K562 (cell line): ENCODE measurements around the gene AKT1. TPM values are rescaled to one million over a fixed set of nuclear protein-coding genes. Genes with fewer than 3 reads are reported as not detected.
A peak's percentile ranks its signal among the peaks of the same experiment; 100 is the strongest.

Experiments used
- ATAC-seq: fragments of 200-7000 bp; cut with Tn5 transposase; 3 replicates; pipeline ENCODE4 v1.9.1; 2020; ENCODE audit warnings: moderate library complexity
- BruUV-seq: library from RNA; stranded (reverse); fragments of 400-500 nt; replicated peaks from 2 replicates; lab custom pipeline; 2021; lab: Mats Ljungman, UMichigan
- CTCF ChIA-PET: fragments of 300-600 bp; formaldehyde crosslinking; extraction: SDS; loops from one replicate; lab custom pipeline; 2021; ENCODE audit warnings: low intra/inter-chr PET ratio; lab: Yijun Ruan, JAX
- POLR2A ChIA-PET: fragments of 300-600, 350-650 bp; sonication (Branson Sonifier 250); formaldehyde crosslinking; extraction: SDS; loops from one replicate; lab custom pipeline; 2021; ENCODE audit warnings: antibody characterized with exemption, inconsistent platforms; lab: Yijun Ruan, JAX
- DNase-seq, 4 experiments: peaks; one replicate each; pipeline versions ENCODE4 v3.0.0 to v3.0.0-alpha.2; 2011 to 2018; ENCODE audit warnings: low spot score in 3 of 4, mixed read lengths in 3 of 4; ENCODE audit errors: extremely low read depth in 1 of 4
- FAIRE-seq: peaks from 2 replicates; lab custom pipeline; 2011; peaks lifted over from hg19 to GRCh38; lab: Jason Lieb, UNC
- H2AFZ ChIP-seq: 2 replicates; pipeline ENCODE4 v1.6.0; 2011; ENCODE audit warnings: low read depth, low read length, control low read depth, inconsistent platforms
- H3K27ac ChIP-seq: fragments of 200-600 bp; 3 replicates; pipeline ENCODE4 v1.8.0; 2011; ENCODE audit warnings: low read depth, mild to moderate bottlenecking, control low read depth, inconsistent platforms, low read length, moderate library complexity, mixed read lengths; ENCODE audit errors: extremely low read depth
- H3K27me3 ChIP-seq, 2 experiments: fragments of 300-600 bp in 1 of 2; 2 replicates in 1 of 2; 3 replicates in 1 of 2; pipeline versions ENCODE4 v1.6.0 to v1.8.0; 2011; ENCODE audit warnings: inconsistent platforms in 2 of 2, low read length in 2 of 2, mild to moderate bottlenecking in 1 of 2, mixed read lengths in 1 of 2, moderate library complexity in 1 of 2; ENCODE audit not compliant: control insufficient read depth in 2 of 2, insufficient read depth in 2 of 2
- H3K36me3 ChIP-seq: fragments of 300-600 bp; 3 replicates; pipeline ENCODE4 v1.8.0; 2011; ENCODE audit warnings: mild to moderate bottlenecking, low read length, inconsistent platforms; ENCODE audit not compliant: control insufficient read depth, insufficient read depth
- H3K4me1 ChIP-seq, 2 experiments: fragments of 200-600 bp in 1 of 2; replicated peaks in 1 of 2; 2 replicates in 1 of 2; 3 replicates in 1 of 2; pipeline versions ENCODE4 v1.5.1 to v1.8.0; 2011; ENCODE audit warnings: inconsistent platforms in 2 of 2, low read length in 2 of 2, mild to moderate bottlenecking in 1 of 2, mixed read lengths in 1 of 2, moderate library complexity in 1 of 2; ENCODE audit not compliant: control insufficient read depth in 2 of 2, insufficient read depth in 2 of 2
- H3K4me2 ChIP-seq: 2 replicates; pipeline ENCODE4 v1.6.1; 2011; ENCODE audit warnings: low read length, control low read depth, inconsistent platforms, mixed read lengths; ENCODE audit not compliant: insufficient read depth
- H3K4me3 ChIP-seq: fragments of 200-600 bp; sonication (generic), shearing (Covaris generic); 2 replicates; pipeline ENCODE4 v1.5.1; 2016; ENCODE audit warnings: control low read depth, inconsistent platforms
- H3K79me2 ChIP-seq: fragments of 200-600 bp; 3 replicates; pipeline ENCODE4 v1.8.0; 2011; ENCODE audit warnings: low read length, inconsistent platforms; ENCODE audit not compliant: control insufficient read depth, insufficient read depth
- H3K9ac ChIP-seq, 2 experiments: 2 replicates each; pipeline versions ENCODE4 v1.6.0 to v1.6.1; 2011; ENCODE audit warnings: low read depth in 2 of 2, low read length in 2 of 2, control low read depth in 1 of 2, inconsistent platforms in 1 of 2, mild to moderate bottlenecking in 1 of 2, mixed read lengths in 1 of 2; ENCODE audit not compliant: insufficient read depth in 1 of 2
- H3K9me1 ChIP-seq: one replicate; pipeline ENCODE4 v1.6.0; 2011; ENCODE audit warnings: inconsistent platforms, mild to moderate bottlenecking, low read length, moderate library complexity; ENCODE audit not compliant: control insufficient read depth, insufficient read depth
- H3K9me3 ChIP-seq: replicated peaks from 2 replicates; pipeline ENCODE4 v1.5.1; 2011; ENCODE audit warnings: low read depth, low read length, inconsistent platforms; ENCODE audit not compliant: control insufficient read depth, insufficient read depth
- H4K20me1 ChIP-seq: replicated peaks from 2 replicates; pipeline ENCODE4 v1.6.1; 2011; ENCODE audit warnings: low read length, inconsistent platforms, mixed read lengths; ENCODE audit not compliant: control insufficient read depth, insufficient read depth
- KLF10 ChIP-seq: fragments of 250-450 bp; sonication (Bioruptor Pico); IDR thresholded peaks from 2 replicates; pipeline ENCODE4 v1.6.1; 2021; ENCODE audit warnings: matching md5 sums
- POLR2G ChIP-seq: fragments of 200-400 bp; formaldehyde crosslinking; IDR thresholded peaks from 2 replicates; pipeline ENCODE4 v1.6.1; 2017; ENCODE audit warnings: low read depth, mild to moderate bottlenecking, antibody characterized with exemption, low read length, moderate library complexity
- ZNF584 ChIP-seq: fragments of 200-800 bp; sonication (Bioruptor generic); IDR thresholded peaks from 2 replicates; pipeline ENCODE4 v1.6.1; 2016; ENCODE audit warnings: low read depth, mild to moderate bottlenecking, missing genetic modification characterization, missing compliant biosample characterization
- WGBS: fragments of 100-300 bp; shearing (Covaris generic); methylation state at CpG from one replicate; pipeline ENCODE4 v1.1.6; 2016; ENCODE audit warnings: low coverage, mixed read lengths; ENCODE audit not compliant: insufficient coverage; ENCODE audit errors: missing lambda C conversion rate; 5-methylcytosine and 5-hydroxymethylcytosine counted together
- in situ Hi-C: fragments of 300-500 bp; cut with MboI; formaldehyde crosslinking; loops from 4 replicates; pipeline ENCODE4 v1.15.0; 2018; ENCODE audit warnings: inconsistent platforms, mixed read lengths
- intact Hi-C: fragments of 100-400 bp; cut with micrococcal nuclease; formaldehyde crosslinking; loops from 2 replicates; pipeline ENCODE4 v1.14.2; 2022
- polyA plus RNA-seq, 8 experiments: library from polyadenylated mRNA; depleted of rRNA in 4 of 8; stranded (reverse) in 5 of 8; unstranded in 3 of 8; fragments of >200 nt; fragmentation: Nextera tagmentation in 2 of 8; fragmentation: Illumina TruSeq in 1 of 8; extraction: Ambion mirVana in 2 of 8; extraction: Trizol in 1 of 8; gene quantifications; 2 replicates each; pipeline versions ENCODE4 v1.2.1 to v1.2.3, GENCODE V29; 2011 to 2014; ENCODE audit warnings: inconsistent platforms in 1 of 8, missing spikeins in 1 of 8
- total RNA-seq, 7 experiments: library from RNA; depleted of rRNA in 6 of 7; stranded (reverse); fragments of >200 nt in 6 of 7; fragmentation: Illumina TruSeq in 2 of 7; extraction: Trizol in 2 of 7; gene quantifications; 2 replicates each; pipeline versions ENCODE4 v1.2.1 to v1.2.3, GENCODE V29; 2011 to 2021; ENCODE audit warnings: low replicate concordance in 1 of 7
- TF ChIP-seq, protein P1 (sequence below): sonication (generic); formaldehyde crosslinking; IDR thresholded peaks from 2 replicates; pipeline ENCODE4 v1.8.1; 2023; ENCODE audit warnings: mild to moderate bottlenecking, missing genetic modification reagents

The AKT1 gene
- total and polyA plus RNA-seq, 9 of the 15 experiments (the other 6 are each of a cell fraction or from before 2014, with no cell fraction given) = 0.49 to 132 (median 75.1) TPM

GRCh38 chr14:104779776-104780512, 15.6 kb downstream of the AKT1 start:
- DNase-seq (no peak), FAIRE-seq (no peak), ATAC-seq (no peak)
- H3K9me1 ChIP-seq = no peaks in the 10 kb centered on the region
- in situ Hi-C loops = no loop called here
- H3K79me2 ChIP-seq = no peaks in the 10 kb centered on the region
- peak; percentile 40; the same call in 1 of the 2 replicates for TF ChIP-seq POLR2G
- no peak for TF ChIP-seq KLF10 (CRISPR knock-in tag)
- TF ChIP-seq ZNF584 (CRISPR knock-in tag) = no peak
- TF ChIP-seq, protein P1, sequence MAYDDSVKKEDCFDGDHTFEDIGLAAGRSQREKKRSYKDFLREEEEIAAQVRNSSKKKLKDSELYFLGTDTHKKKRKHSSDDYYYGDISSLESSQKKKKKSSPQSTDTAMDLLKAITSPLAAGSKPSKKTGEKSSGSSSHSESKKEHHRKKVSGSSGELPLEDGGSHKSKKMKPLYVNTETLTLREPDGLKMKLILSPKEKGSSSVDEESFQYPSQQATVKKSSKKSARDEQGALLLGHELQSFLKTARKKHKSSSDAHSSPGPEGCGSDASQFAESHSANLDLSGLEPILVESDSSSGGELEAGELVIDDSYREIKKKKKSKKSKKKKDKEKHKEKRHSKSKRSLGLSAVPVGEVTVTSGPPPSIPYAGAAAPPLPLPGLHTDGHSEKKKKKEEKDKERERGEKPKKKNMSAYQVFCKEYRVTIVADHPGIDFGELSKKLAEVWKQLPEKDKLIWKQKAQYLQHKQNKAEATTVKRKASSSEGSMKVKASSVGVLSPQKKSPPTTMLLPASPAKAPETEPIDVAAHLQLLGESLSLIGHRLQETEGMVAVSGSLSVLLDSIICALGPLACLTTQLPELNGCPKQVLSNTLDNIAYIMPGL (CRISPR knock-in tag) = no peak
- no peak overlapping the region for H3K4me2 ChIP-seq
- peaks cover 47% of the 10 kb centered on the region; the same call in 1 of the 3 replicates for H3K36me3 ChIP-seq
- H3K4me3 ChIP-seq = no peak overlapping the region
- no peak overlapping the region for H2AFZ ChIP-seq
- ChIA-PET POLR2A (interaction anchor here (1.0 kb wide), 1 partner anchor 27 kb away, joined by 3 read pairs; the partner anchor contains the start of gene SIVA1), CTCF (no interaction called here)
- H3K4me1 ChIP-seq = peaks cover 0 to 55% of the 10 kb centered on the region in 2 experiments; a peak in 2 of 5 replicates
- no peaks in the 10 kb centered on the region for H3K9me3 ChIP-seq
- no peaks in the 10 kb centered on the region for H3K27me3 ChIP-seq
- H3K9ac ChIP-seq = no peak overlapping the region
- over 99% methylated on average over 23 of the region's 32 CpGs for WGBS
- no TSS peak for BruUV-seq
- no peak overlapping the region for H3K27ac ChIP-seq
- intact Hi-C loops = no loop called here
- no peaks in the 10 kb centered on the region; the same call in 1 of the 2 replicates for H4K20me1 ChIP-seq
